ENCODE data around the gene ELAVL2.
"Not testable (repeated sequence)": the region's sequence is repeated elsewhere in the genome, so short reads cannot be mapped to it uniquely, and the experiment has no call there.

Gene ELAVL2

DNA sequence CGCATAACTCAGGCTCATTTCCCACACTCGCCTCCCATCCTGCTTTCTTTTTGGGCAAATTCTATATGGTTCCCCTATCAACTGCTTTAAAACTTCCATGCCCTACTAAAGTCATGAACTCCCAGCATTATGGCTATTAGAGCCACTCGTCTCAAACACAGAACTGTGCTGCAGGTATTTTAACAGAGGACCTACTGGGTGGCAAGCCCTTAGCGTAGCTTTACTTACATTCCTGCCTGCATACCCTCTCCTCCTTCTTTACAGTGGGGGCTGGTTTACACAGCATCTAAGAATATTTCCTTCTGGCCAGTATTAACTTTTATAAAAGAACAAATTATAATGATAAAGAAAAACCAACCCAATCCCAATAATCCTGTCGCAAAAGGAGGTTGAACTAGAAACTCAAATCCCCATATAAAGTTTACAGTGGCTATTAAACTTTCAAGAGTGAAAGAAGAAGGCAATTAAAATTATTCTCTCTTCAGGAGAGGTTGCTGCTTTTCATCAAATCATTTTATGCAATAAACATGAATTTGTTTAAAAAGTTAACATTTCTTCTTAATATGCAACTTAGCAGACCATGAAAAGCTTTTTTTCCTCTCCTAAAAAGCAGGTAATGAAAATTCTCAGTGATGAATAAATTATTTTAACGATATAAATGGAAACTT is 100.6 kb downstream of the ELAVL2 start:
- no peak for DNase-seq (ENCODE audit: low read depth in 1 of 2, low spot score in 1 of 2)

DNA sequence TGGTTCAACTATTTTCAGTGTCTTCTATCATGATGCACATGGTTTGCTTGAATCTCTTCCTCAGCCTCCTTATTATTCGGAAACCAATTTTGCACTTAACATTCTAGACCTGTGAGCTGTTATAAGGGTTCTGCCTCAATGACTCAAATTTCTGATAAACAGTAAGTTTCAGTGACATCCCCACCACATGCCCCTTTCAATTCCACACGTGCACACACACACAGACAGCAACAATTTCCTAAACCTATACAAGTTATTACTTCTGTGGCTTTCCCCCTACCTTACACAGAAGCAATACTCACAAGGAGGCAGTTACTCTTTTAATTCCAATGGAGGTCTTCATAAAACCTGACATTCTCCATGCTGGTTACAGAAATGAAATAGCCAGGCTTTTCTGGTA is 102.4 kb downstream of the ELAVL2 start:
- DNase-seq (ENCODE audit: low read depth in 1 of 2, low spot score in 1 of 2): no peak

DNA sequence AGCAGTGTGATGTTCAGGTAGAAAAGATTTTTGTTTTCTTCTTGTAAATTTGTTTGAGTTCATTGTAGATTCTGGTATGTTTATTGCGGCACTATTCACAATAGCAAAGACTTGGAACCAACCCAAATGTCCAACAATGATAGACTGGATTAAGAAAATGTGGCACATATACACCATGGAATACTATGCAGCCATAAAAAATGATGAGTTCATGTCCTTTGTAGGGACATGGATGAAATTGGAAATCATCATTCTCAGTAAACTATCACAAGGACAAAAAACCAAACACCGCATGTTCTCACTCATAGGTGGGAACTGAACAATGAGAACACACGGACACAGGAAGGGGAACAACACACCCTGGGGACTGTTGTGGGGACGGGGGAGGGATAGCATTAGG is 103.0 kb downstream of the ELAVL2 start:
- DNase-seq (ENCODE audit: low read depth in 1 of 2, low spot score in 1 of 2): not testable (repeated sequence)

DNA sequence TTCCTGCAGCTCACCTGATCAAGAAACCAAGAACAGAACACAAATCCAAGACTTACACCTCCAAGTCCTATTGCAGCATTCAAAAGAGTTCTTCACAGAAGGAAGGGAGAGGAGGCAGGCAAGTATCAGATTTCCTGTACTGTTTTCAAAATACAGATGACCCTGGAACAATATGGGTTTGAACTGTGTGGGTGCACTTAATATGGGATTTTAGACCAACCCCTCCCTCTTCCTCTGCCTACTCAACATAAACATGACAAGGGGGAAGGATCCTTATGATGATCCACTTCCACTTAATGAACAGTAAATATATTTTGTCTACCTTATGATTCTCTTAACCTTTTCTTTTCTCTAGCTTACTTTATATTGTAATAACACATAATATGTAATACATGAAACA is 104.6 kb downstream of the ELAVL2 start:
- no peak for DNase-seq (ENCODE audit: low read depth in 1 of 2, low spot score in 1 of 2)

DNA sequence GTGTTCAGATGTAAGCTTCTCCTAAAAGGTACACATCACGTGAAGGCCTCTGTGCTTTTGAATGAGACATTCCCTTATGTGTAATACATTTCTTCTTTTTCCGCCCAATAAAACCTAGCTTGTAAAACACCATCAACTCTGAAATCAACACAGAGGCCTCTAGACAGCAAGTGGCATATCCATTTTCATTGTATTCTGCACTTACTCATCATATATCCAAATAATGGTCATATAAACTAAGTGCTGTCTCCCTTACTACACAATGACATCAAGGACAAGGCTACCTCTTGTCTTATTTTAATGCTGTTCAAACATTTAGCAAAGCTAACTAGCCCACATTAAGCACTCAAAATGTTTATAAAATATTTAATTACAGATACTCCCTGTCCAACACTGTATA is 108.5 kb downstream of the ELAVL2 start:
- DNase-seq (ENCODE audit: low read depth in 1 of 2, low spot score in 1 of 2): no peak

DNA sequence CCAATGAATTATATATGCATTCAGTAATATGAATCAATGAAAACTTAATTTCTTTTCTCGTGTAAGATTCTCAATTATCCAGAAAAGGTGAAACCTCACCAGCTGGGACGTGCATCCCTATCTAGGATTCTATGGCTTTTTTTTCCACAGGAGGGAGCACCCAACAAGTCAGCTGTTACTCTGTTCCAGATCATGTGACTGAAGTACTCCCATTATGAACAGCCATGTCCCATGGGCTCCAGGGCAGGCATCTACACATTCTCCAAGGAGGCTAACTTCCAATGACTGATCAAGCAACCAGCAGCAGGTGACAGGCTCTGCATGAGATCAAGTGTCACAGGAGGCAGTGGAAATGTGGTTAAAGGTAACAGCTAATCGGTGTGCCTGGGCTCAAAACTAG is 118.8 kb downstream of the ELAVL2 start:
- DNase-seq (ENCODE audit: low read depth in 1 of 2, low spot score in 1 of 2): no peak

DNA sequence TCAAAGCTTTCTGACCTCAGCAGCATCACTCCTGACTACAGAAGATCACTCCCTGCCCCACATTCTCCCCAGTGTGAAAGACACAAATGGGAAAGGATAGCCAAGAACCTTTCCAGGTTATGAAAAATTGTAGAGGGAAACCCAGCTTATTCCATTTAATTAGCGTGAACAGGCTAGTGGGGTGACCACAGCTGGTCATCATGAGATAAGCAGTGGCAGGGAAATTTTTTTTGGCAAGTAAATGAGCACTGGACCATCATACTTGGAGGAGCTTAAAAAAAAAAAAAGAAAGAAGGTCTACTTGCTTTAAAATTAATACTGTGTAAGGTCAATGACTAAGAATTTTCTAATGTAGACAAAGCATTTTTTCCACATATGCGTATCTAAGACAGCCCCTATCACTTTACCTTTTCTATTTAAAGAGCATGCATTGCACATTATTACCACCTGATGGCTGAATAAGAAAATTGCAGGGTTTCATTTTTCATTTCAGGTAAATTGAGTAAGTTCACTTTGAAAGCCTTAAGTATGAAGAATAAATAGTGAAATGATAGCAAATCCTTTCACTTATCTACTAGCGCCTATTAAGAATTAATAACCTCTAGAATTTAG is 123.6 kb downstream of the ELAVL2 start:
- DNase-seq (ENCODE audit: low read depth in 1 of 2, low spot score in 1 of 2): no peak

DNA sequence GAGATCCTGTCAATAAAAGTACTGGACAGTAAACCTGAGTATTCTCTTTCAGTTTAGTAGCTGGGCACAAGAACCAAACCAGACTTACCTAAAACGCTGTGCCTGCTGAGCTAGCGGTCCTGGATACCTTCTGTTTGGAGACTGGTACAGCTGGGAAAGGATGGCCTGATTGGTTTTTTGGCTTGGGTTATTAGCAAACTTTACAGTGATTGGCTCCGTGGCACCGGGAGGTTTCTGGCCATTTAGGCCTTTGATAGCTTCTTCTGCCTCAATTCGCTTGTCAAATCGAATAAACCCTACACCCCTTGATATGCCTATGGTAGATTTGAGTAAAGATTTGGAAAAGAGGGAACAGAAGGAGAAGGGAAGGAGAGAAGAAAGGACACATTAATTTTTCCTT is 124.7 kb downstream of the ELAVL2 start:
- no peak for DNase-seq (ENCODE audit: low read depth in 1 of 2, low spot score in 1 of 2)

DNA sequence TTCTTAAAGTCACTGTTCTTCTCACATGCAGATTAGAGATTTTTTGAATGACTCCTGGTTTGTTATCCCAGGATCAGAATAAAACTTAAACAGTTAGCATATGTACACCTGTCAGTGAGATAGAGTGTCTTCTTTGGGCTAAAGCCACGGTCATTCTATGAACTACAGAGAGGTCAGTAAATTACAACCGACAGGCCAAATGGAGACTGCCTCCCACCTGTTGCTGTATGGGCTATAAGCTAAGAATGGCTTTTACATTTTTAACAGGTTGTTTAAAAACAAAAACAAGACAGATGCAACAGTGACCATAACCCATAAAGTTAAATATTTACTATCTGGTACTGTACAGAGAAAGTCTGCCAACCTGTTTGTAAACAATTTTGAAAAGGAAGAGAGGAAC is 125.7 kb downstream of the ELAVL2 start:
- no peak for DNase-seq (ENCODE audit: low read depth in 1 of 2, low spot score in 1 of 2)

DNA sequence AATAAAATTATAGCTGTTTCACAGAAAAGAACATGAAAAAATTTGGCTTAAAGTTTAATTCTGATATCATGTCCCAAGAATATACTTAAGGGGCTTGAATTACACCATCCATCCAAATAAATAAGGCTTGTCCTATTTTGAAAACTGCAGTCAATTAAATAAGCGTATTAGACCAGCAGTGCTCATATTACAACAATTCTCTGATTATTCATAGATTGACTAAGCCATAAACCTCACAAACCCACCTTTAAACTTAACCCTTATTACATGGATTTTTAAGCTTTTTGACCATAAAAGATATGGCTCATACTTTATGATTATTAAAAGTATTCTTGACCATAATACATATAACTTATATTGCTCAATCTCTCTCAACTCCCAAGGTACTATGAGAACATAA is 127.9 kb downstream of the ELAVL2 start:
- no peak for DNase-seq (ENCODE audit: low read depth in 1 of 2, low spot score in 1 of 2)

DNA sequence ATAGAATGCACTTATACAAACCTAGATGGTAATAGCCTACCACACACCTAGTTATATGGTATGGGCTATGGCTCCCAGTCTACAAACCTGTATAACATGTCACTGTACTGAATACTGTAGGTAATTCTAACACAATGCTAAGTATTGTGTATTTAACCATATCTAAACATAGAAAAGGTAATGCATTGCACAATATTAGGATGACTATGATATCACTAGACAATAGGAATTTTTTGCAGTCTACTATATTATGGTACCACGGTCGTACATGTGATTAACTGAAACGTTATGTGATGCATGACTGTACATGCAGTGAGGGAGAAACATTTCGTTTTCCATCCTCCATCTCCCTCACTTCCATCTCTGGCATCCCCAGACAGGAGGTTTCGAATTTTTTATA is 130.5 kb downstream of the ELAVL2 start:
- DNase-seq (ENCODE audit: low read depth in 1 of 2, low spot score in 1 of 2): no peak

DNA sequence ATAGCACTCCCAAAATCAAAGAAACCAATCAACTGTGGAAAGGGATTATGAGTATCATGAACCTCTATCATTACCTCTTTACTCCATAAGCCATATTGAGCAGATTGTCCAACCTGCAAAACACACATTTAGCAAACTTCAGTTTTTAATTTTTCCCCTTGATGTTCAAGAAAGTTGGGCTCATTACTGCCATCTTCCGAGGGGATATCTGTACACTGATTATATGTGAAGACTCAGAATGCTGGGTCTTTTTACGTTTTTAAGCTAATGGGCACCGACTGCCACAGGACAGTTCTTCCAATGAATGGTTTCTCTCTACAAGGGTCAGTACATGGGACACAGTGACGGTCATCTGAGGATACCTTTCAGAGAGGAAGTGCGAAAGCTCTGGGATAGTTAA is 132.7 kb downstream of the ELAVL2 start:
- DNase-seq (ENCODE audit: low read depth in 1 of 2, low spot score in 1 of 2): no peak

DNA sequence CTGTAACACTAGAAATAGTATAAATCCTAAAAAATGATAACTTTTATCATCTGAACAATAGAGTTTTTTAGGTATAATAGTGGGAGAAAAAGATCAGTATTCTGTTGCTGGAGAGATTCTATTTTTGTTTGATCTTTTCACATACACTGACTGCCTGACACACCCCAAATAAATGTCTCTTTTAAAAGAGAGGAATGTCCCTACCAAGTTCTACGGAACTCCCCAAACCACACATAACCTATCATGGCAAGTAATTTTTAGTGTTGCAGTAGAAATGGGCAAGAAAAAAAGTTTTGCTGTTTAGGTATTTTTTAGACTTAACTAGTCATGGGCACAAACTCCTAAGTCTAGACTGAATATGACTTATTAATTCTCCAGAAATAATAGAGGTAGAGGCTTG is 139.1 kb downstream of the ELAVL2 start:
- no peak for DNase-seq (ENCODE audit: low read depth in 1 of 2, low spot score in 1 of 2)

DNA sequence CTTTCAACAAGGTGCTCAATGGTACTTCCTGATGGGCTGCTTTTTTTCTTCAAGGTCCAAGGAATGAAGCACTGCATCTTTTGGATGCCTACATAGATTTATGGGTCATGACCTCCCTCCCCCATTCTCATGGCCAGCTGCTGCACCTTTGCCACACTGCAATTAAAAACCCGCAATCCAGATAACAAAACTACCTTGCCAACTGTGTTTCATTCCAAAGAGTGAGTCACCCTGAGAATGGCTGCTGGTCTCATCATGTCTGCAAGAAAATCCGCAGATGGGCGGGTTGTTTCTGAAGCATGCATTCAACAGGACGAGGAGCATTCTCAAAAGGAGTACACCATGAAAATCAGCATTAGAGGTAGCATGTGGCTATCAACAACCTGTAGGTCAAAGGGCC is 139.8 kb downstream of the ELAVL2 start:
- DNase-seq (ENCODE audit: low read depth in 1 of 2, low spot score in 1 of 2): no peak

DNA sequence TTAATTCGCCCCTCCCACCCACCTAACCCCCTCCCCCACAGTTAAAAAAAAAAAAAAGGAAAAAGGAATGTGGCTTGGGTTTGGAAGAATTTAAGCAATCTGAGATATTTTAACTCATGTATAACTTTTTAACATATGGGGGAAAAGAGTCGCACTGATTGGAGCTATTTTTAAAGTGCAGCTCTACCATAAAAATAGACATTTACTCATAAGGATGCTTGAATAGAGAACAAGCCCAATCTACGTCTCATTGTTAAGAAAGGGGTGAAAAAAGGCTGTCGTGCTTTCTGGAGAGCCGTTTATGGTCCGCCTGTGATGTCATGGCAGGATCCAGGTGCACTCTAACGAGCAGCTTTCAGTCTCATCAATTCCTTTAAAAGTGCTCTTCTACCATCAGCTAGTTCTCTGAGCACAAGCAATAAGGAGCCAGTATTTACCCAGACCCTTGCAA is 142.4 kb downstream of the ELAVL2 start:
- DNase-seq (ENCODE audit: low read depth in 1 of 2, low spot score in 1 of 2): no peak

DNA sequence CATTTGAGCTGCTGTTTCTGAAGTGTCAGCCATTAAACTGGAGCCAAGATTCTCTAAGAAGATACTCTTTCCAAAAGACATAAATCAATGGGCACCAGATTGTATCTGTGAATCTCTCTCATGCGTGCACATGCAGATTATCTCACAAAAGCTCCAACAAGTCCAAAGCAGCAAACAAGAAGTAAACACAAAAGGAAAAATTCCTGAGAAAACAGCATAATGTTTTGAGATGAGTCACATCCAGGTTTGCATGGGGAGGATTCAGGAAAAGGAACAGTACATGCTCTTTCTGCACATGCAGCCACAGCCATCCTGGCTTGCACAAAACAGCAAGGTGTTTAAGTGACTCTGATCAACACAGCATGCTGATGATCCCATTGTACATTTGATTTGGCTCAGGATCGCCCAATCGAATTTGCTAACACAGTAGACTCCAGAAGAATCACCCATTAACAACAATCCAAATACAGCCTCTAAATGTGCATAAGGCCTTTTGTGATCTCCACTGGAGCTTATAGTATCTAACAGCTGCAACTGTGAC is 143.1 kb downstream of the ELAVL2 start:
- no peak for DNase-seq (ENCODE audit: low read depth in 1 of 2, low spot score in 1 of 2)

DNA sequence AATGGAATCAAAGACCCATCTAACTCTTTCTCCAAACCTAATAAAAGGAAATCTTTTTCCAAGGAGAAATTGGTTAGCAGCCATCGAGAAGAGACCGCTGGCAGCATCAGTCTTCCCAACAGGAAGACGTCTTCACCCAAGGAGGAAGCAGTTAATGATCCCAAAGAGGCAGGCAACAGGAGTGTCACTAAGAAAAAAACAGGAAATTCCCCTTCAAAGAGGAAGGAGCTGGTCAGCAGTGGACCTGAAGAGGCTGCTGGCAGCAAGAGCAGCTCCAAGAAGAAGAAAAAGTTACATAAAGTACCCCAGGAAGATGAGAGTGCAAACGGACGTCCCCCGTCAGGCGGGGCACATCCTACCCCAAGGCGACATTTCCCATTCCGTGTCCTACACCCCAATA is 143.7 kb downstream of the ELAVL2 start:
- DNase-seq (ENCODE audit: low read depth in 1 of 2, low spot score in 1 of 2): no peak

DNA sequence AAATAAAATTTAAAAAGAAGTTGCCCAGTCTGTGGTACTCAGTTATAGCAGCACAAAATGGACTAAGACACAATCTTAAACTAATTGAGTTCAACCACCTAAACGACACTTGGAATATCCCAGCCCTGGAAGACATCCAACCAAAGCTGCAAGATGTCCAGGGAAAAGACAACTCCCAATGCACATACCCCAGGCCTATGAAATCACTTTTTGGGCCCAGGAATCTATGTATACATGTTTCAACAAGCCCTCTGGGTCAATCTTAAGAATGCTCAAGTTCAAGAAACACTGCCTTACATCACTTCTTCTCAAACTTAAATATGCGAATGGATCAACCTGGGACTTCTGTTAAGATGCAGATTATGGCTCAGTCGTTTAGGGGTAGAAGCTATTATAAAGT is 148.6 kb downstream of the ELAVL2 start:
- DNase-seq (ENCODE audit: low read depth in 1 of 2, low spot score in 1 of 2): no peak

DNA sequence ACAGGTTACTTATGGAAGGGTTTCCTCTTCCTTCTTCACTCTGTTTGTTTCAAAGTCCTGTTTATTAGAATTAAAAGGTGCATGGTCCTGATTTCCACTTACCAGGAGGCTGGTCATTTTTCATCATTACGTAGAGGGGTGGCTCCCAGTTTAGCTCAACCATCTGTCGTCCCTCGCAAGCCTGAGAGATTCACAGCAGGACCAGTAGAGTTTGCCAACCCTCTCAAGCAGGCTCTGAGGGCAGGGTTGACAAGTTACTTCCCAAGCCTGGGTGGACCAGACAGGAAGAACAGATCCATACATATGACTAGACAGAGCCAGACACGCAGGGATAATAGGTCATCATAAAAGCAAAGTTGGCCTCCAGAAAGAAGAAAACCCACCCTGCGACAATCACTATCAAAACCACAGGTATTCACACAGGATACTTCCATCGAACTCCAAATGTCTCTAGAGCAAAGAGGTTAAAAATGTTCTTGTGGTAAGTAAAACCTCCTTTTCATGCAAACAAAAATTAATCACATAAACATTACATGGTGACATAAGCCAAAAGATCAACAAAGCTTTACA is 151.9 kb downstream of the ELAVL2 start:
- no peak for DNase-seq (ENCODE audit: low read depth in 1 of 2, low spot score in 1 of 2)

DNA sequence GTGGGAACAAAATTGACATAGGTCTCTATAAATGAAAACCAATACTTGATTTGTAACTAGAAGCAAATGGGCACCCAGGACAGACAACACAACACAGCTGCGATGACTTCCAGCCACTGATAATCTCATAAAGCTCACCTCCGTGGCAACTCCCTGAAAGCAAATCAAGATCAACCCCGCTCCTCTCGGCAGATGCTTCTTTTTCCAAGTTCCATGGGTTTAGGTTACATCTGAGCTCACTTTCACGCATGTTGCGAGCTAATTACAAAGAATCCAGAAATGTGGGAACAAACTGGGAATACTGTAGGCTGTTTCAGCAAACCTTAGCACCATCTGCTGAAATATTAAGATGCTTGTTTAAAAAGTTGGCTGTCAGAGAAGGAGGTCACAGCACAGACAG is 153.9 kb downstream of the ELAVL2 start:
- no peak for DNase-seq (ENCODE audit: low read depth in 1 of 2, low spot score in 1 of 2)

DNA sequence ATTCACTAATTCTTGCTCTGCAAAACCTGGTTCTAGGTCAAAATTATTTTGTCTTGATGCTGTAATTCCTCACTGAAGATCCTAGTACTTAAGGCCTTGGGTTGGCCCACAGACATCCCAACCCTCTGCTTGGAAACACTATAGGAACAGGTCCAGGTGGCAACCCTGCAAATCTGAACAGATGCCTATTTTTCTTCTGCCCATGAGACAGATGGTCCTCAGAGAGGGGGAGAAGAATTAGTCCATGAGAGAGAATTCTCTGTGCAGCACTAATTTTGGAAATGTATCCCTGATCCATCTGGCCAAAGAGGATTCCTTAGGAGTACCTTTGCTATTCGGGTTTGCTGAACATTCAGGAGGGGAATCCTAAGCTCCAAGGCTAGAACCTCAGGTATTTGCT is 156.3 kb downstream of the ELAVL2 start:
- DNase-seq (ENCODE audit: low read depth in 1 of 2, low spot score in 1 of 2): no peak

DNA sequence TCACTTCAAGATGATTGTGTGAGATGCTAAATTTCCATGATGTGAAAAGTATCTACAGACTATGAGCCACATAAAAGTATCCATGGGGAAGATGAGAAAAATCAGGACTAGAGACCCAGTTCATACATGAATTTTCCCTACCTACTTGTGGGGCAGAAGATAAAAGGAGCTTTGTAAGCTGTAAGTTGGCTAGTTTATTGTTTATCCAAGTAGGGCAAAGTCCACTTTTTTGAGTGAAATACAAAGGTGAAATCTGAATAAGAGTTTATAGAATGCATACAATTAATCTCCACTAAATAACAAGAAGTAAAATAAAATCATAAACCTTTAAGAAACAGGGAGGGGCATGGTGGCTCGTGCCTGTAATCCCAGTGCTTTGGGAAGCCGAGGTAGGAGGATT is 160.4 kb downstream of the ELAVL2 start:
- no peak for DNase-seq (ENCODE audit: low read depth in 1 of 2, low spot score in 1 of 2)

DNA sequence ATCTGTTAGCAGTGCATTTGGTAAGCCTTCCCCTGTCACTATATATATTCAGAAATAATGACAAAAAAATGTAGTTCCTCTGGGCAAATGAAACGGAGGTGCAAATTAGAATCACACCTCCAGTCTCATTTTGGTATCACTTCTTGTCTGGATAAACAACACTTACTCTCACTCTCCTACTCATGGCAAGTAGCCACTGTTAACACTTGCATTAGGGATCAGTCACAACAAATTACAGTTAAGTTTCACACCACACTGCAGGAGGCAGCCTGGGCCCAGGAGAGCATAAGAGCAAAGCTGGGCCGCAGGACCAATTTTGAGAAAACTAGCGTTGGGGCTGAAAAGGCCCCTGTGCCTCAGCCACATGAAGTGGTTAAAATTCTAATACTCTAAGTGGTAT is 161.0 kb downstream of the ELAVL2 start:
- no peak for DNase-seq (ENCODE audit: low read depth in 1 of 2, low spot score in 1 of 2)
